ENCODE measurements around the gene CASZ1.

Gene CASZ1

GRCh38 chr1:10806966-10807365 is 10.5 kb upstream of the CASZ1 start:
- no peak for TF ChIP-seq GABPA (IDR thresholded peaks at IDR 0.05; ENCODE audit: low read depth)
- no peak for TF ChIP-seq POLR2AphosphoS5 (IDR thresholded peaks at IDR 0.05; ENCODE audit: low read depth)
- no peak for TF ChIP-seq SPI1 (IDR thresholded peaks at IDR 0.05; ENCODE audit: borderline replicate concordance, low read depth)
- no peak for TF ChIP-seq CTCF (IDR thresholded peaks at IDR 0.05; ENCODE audit: insufficient read depth, low read length)
- TF ChIP-seq REST (IDR thresholded peaks at IDR 0.05; ENCODE audit: insufficient replicate concordance, low read depth), result no peak
- no peak for DNase-seq (ENCODE audit: low read depth in 1 of 2, low spot score in 1 of 2)
- no peak overlapping the region for H3K27ac ChIP-seq (replicated peaks)
- H3K4me3 ChIP-seq (replicated peaks; ENCODE audit: insufficient read depth, low read length), result no peak overlapping the region
- H3K27me3 ChIP-seq (ENCODE audit: insufficient read depth, poor library complexity, severe bottlenecking), result peaks cover 12% of the 10 kb centered on the region

GRCh38 chr1:10803971-10804820 is 7.8 kb upstream of the CASZ1 start:
- Histone ChIP-seq H3K27me3 (ENCODE audit: insufficient read depth, poor library complexity, severe bottlenecking) (peaks cover 12% of the 10 kb centered on the region), H3K27ac (replicated peaks) (no peak overlapping the region), H3K4me3 (replicated peaks; ENCODE audit: insufficient read depth, low read length) (no peak overlapping the region)
- no peak for DNase-seq (ENCODE audit: low read depth in 1 of 2, low spot score in 1 of 2)
- no peak for TF ChIP-seq REST (IDR thresholded peaks at IDR 0.05; ENCODE audit: insufficient replicate concordance, low read depth)
- TF ChIP-seq SPI1 (IDR thresholded peaks at IDR 0.05; ENCODE audit: borderline replicate concordance, low read depth), result no peak
- TF ChIP-seq CTCF (IDR thresholded peaks at IDR 0.05; ENCODE audit: insufficient read depth, low read length), result no peak
- no peak for TF ChIP-seq GABPA (IDR thresholded peaks at IDR 0.05; ENCODE audit: low read depth)
- no peak for TF ChIP-seq POLR2AphosphoS5 (IDR thresholded peaks at IDR 0.05; ENCODE audit: low read depth)

- peaks cover 21% of the 10 kb centered on the region for H3K27me3 ChIP-seq (ENCODE audit: insufficient read depth, poor library complexity, severe bottlenecking)
- no peak for DNase-seq (ENCODE audit: low read depth in 1 of 2, low spot score in 1 of 2)
- H3K27ac ChIP-seq (replicated peaks), result no peak overlapping the region
- TF ChIP-seq CTCF (IDR thresholded peaks at IDR 0.05; ENCODE audit: insufficient read depth, low read length), result no peak
- no peak for TF ChIP-seq REST (IDR thresholded peaks at IDR 0.05; ENCODE audit: insufficient replicate concordance, low read depth)
- TF ChIP-seq POLR2AphosphoS5 (IDR thresholded peaks at IDR 0.05; ENCODE audit: low read depth), result no peak
- TF ChIP-seq SPI1 (IDR thresholded peaks at IDR 0.05; ENCODE audit: borderline replicate concordance, low read depth), result no peak
- TF ChIP-seq GABPA (IDR thresholded peaks at IDR 0.05; ENCODE audit: low read depth), result no peak
- H3K4me3 ChIP-seq (replicated peaks; ENCODE audit: insufficient read depth, low read length), result no peak overlapping the region
Observed at GRCh38 chr1:10802944-10803715, 6.7 kb upstream of the CASZ1 start.
